NCI-H2081 (cell line): ENCODE data around the gene SLC40A1.
"Not testable (repeated sequence)": the region's sequence is repeated elsewhere in the genome, so short reads cannot be mapped to it uniquely, and the experiment has no call there.

Source experiments
- DNase-seq, 2 experiments: peaks; one replicate each; lab custom pipeline; 2025; lab: John Stamatoyannopoulos, UW

Gene SLC40A1, protein sequence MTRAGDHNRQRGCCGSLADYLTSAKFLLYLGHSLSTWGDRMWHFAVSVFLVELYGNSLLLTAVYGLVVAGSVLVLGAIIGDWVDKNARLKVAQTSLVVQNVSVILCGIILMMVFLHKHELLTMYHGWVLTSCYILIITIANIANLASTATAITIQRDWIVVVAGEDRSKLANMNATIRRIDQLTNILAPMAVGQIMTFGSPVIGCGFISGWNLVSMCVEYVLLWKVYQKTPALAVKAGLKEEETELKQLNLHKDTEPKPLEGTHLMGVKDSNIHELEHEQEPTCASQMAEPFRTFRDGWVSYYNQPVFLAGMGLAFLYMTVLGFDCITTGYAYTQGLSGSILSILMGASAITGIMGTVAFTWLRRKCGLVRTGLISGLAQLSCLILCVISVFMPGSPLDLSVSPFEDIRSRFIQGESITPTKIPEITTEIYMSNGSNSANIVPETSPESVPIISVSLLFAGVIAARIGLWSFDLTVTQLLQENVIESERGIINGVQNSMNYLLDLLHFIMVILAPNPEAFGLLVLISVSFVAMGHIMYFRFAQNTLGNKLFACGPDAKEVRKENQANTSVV

DNA sequence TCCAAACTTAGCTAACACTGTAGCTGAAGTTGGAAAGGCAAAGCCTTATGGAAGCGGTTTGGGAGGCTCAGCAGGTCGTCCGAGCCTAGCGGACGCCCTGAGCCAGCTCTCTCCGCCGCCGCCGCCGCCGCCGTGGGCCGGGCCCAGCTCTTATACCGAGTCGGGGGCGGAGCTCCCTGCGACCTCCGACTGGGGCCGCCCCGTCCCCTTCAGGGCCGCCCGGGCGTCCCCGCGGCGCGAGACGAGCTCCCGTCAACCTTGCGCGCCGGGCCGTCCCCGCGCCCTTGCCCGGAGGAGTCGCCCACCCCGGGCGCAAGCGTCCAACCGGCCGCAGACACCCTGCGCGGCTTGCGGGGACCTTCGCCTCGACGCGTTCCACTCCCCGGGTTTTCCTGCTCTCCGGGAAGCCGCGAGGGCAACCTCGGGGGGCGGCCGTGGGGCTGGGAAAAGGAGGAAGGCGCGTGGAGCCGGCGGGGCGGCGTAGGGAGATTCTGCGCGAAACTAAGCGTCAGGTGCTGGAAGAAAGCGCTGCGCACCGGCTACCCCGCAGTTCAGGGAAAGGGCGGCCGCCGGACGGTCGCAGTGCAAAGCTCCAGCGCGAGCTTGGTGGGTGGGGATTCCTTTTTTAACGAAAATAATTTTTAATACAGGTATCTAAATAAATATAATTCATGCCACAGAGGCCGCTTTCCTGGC is at the start of gene SLC40A1:
SLC40A1 (minus strand) TSS at position 129 of the 696 bp plus-strand sequence. CDS start 326 bp downstream, outside the sequence.
- peak; percentile 60 to 77 for DNase-seq

DNA sequence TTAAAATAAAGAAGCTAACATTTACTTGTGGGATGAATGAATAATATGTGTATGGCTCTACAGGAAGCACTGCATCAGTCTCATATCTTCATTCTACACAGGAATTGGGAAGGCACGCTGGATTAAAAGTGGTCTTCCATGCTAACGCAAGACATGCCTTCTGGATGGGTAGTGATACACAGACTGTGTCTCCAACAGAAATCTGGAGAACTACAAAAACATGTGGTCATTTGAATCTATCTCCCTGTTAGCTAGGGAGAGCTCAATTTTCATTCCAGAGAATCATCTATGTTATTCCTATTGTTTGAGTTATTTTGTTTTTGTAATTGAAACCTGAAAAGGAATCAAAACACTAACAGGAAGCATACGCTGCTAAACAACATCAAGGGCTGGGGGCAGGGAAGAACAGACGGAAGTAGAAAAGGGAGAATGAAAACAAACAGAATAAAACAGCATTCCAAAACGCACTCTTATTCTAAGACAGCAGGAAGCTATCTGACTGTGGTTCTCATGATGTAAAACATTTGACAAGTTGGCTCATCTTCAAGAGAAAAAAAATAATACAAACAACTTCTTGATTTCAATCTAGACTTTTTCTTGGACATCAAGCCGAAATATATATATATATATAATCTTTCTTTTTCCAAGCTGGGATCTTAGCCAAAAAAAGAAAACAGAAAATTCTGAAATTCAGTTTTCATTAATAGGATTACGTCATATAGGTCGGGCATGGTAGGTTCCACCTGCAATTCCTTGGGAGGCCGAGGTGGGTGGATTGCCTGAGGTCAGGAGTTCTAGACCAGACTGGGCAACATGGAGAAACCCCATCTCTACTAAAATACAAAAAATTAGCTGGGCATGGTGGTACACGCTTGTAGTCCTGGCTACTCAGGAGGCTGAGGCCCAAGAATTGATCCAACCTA is 49.2 kb upstream of the SLC40A1 start:
- no peak for DNase-seq

DNA sequence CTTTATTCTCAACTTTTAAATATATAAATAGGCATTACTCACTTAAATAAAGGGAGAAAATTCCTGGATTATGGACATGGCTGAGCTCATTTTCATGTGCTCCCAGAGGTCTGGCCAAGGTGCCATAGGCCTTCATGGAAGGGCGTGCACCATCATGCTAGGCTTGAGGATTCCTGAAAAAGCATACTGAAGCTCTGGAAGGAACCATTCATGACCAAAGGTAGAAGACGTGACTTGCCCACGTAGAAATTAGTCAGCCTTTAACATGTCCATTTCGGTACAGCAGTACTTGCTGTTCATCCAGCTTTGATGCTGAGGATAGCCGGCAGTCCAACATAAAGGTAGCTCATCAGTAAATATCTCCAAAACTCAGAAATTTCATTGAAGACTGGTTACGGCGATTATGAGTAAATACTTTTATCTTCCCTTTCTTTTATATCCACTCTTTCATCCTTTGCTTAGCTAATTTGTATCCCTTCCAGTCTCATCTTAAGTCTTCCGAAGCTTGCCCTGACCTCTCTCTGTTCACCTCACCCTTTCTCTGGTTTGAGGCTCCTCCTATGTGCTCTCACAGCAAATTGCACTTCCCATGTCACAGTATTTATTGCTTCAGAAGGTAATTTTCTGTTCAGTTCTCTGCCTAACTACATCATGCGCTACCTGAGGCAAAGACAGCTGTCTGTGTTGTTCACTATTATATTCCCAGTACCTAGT is 48.4 kb upstream of the SLC40A1 start:
- no peak for DNase-seq

GRCh38 chr2:189627789-189628188 is 47.2 kb upstream of the SLC40A1 start:
- no peak for DNase-seq

DNA sequence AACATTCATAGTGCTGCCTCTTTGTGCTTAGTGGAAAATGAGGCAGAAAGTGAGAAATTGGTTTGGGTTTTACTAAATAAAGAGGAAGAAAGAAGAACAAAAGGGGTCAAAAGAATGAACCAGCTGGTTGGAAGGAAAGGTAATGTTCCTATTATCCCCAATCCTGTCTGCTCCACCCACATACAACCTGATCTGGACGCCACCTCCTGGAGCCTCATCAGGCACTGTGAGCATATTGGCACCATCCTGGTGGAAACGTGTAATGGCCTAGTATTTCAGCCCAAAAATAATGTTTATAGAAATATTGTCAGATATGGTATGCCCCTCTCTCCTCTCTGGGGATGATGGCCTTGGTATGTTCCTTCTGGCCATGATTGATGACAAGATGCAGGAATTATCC is 45.0 kb upstream of the SLC40A1 start:
- DNase-seq, result no peak

GRCh38 chr2:189624648-189625355 is 44.2 kb upstream of the SLC40A1 start:
- DNase-seq, result no peak

DNA sequence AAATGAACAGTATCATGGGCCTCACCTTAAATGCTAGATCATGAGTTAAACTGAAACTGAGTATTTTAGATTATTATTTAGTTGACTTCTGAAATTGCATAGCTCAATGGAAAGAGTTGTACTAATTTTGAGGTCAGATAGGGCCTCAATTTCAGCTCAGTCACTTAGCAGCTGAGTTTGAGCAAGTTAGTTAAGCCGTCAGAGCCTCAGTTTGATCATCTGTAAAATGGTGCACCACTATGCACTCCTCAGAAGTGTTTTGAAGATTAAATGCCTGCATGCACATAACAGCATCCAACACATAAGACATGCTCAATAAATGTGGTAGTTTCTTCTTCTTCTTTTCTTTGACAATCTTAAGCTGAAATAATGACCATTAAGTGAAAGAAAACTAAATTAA is 42.5 kb upstream of the SLC40A1 start:
- no peak for DNase-seq

GRCh38 chr2:189621781-189622180 is 41.2 kb upstream of the SLC40A1 start:
- DNase-seq, result no peak

DNA sequence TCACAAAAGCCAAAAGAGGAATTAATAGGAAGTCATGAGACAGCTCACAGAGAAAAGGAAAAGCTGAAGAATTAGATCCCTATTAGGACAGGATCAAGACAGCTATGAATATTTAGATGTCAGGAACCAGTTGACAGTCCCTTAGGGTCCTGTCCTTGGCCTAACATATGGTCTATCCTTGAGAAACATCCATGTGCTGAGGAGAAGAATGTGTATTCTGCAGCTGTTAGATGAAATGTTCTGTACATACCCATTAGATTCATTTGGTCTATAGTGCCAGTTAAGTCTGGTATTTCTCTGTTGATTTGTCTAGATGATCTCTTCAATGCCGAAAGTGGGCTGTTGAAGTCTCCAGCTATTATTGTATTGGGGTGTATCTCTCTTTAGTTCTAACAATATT is 37.6 kb upstream of the SLC40A1 start:
- DNase-seq, result no peak

DNA sequence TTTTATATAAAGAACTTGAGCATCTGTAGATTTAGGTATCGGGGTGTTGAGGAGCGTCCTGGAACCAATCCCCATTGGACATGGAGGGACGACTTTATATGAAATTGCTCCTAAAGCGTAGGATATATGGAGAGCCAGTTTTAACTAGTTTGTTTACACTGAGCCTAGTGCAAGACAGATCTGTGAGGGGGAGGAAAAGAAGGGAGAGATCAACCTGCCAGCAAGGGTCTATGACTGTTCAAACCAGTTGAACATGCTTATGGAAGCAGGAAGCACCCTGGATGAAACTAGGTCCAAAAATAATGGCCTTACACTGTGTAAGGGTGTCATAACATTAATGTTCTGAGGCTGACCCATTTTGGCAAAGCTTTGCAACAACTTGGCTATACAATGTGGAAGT is 34.0 kb upstream of the SLC40A1 start:
- DNase-seq, result no peak

- DNase-seq, result no peak
Observed at GRCh38 chr2:189613650-189614420, 33.2 kb upstream of the SLC40A1 start.

- no peak for DNase-seq
Observed at GRCh38 chr2:189613077-189613636, 32.6 kb upstream of the SLC40A1 start.

GRCh38 chr2:189610700-189611099 is 30.1 kb upstream of the SLC40A1 start:
- no peak for DNase-seq

DNA sequence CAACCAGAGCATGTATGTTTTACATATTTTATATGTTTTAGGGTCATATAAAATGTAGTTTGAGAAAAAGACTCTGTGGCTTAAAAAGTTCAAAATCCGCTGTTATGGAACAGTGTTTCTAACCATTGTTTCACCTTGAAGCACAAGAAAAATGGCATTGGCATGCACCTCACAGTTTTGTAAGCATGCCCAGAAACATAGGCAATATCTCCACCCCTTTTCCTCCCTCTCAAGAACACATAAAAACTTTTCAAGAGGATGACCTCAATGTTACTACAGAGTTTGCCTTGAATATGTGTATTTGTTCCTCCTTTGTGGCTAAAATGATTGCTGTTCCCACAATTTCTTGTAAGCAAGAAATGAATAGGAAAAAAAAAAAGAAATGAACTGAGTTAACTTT is 29.3 kb upstream of the SLC40A1 start:
- no peak for DNase-seq

DNA sequence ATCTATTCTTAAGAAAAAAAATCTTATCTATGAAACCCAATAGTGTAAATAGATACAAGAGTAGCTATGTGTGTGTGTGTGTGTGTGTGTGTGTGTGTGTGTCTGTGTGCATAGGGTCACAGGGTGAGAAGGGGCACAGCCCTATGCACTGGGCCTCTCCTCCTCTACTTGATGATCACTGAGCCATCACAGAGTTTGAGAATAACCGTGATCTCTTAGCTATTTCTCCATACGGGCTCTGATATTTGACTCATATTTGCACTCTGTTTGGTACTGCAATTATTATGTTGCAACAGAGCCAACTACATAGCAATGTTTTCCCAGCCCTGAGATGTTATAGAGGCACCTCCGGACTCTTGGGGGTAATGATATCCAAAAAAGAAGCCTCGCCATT is 28.8 kb upstream of the SLC40A1 start:
- DNase-seq, result no peak

GRCh38 chr2:189608795-189609422 is 28.3 kb upstream of the SLC40A1 start:
- DNase-seq, result no peak

DNA sequence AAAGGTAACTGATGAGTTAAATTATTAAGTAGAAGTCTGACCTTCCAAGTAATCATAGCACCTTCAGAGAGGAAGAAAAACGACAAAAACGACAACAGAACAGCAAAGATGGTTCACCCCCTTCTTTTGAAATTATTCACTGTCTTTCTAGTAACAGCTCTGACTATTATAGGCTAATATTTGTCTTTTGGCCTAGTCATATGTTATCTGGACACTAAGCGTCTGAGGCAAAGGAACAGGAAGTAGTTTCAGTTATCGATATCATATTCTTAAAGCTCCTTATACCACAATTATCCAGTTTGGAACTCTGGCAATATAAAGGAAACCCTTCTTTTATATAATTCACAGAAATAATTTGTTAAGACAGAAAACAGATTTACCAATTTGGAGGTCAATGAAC is 27.6 kb upstream of the SLC40A1 start:
- no peak for DNase-seq

- no peak for DNase-seq
Observed at GRCh38 chr2:189602233-189602632, 21.6 kb upstream of the SLC40A1 start.

DNA sequence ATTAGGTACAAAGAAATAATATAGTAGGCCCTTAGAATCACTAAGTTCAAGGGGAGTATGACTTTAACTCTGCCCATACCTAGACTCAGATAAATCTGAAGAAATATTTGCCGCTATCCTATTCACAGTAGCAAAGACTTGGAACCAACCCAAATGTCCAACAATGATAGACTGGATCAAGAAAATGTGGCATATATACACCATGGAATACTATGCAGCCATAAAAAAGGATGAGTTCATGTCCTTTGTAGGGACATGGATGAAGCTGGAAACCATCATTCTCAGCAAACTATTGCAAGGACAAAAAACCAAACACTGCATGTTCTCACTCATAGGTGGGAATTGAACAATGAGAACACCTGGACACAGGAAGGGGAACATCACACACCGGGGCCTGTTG is 21.1 kb upstream of the SLC40A1 start:
- not testable (repeated sequence) for DNase-seq
